ENCODE results near the gene MTFR2. TPM values are rescaled to one million over a fixed set of nuclear protein-coding genes. Genes with fewer than 3 reads are reported as not detected.
"Not testable (repeated sequence)": the region's sequence is repeated elsewhere in the genome, so short reads cannot be mapped to it uniquely, and the experiment has no call there.

MTFR2 gene
- total RNA-seq, 1 donor from 2014 or later: 0.21 TPM

GRCh38 chr6:136236466-136237293, 13.4 kb downstream of the MTFR2 start:
- DNase-seq (ENCODE audit: low read depth): no peak

- DNase-seq (ENCODE audit: low read depth): no peak
These were observed 14.9 kb downstream of the MTFR2 start for GRCh38 chr6:136235233-136235564.

GRCh38 chr6:136232701-136233100, 17.4 kb downstream of the MTFR2 start:
- DNase-seq (ENCODE audit: low read depth): no peak

- DNase-seq (ENCODE audit: low read depth): no peak
These were observed 19.8 kb downstream of the MTFR2 start for GRCh38 chr6:136230219-136230853.

GRCh38 chr6:136228814-136229213, 21.3 kb downstream of the MTFR2 start:
- DNase-seq (ENCODE audit: low read depth): no peak

- no peak for DNase-seq (ENCODE audit: low read depth)
These were observed 23.3 kb downstream of the MTFR2 start for GRCh38 chr6:136226674-136227377.

GRCh38 chr6:136226027-136226673, 24.0 kb downstream of the MTFR2 start:
- peak; percentile 56 for DNase-seq (ENCODE audit: low read depth)

- no peak for DNase-seq (ENCODE audit: low read depth)
These were observed 24.6 kb downstream of the MTFR2 start for GRCh38 chr6:136225496-136225895.

GRCh38 chr6:136224974-136225373, 25.1 kb downstream of the MTFR2 start:
- not testable (repeated sequence) for DNase-seq (ENCODE audit: low read depth)

- no peak for DNase-seq (ENCODE audit: low read depth)
These were observed 33.4 kb downstream of the MTFR2 start for GRCh38 chr6:136216503-136217401.

GRCh38 chr6:136213853-136214252, 36.3 kb downstream of the MTFR2 start:
- DNase-seq (ENCODE audit: low read depth): no peak

- DNase-seq (ENCODE audit: low read depth): no peak
These were observed 37.0 kb downstream of the MTFR2 start for GRCh38 chr6:136213012-136213539.

GRCh38 chr6:136212608-136213007, 37.5 kb downstream of the MTFR2 start:
- no peak for DNase-seq (ENCODE audit: low read depth)

- no peak for DNase-seq (ENCODE audit: low read depth)
These were observed 39.5 kb downstream of the MTFR2 start for GRCh38 chr6:136210398-136211165.

GRCh38 chr6:136209496-136209895, 40.6 kb downstream of the MTFR2 start:
- no peak for DNase-seq (ENCODE audit: low read depth)

GRCh38 chr6:136208783-136209182, 41.3 kb downstream of the MTFR2 start:
- no peak for DNase-seq (ENCODE audit: low read depth)

- no peak for DNase-seq (ENCODE audit: low read depth)
These were observed 48.4 kb downstream of the MTFR2 start for GRCh38 chr6:136201732-136202131.

GRCh38 chr6:136192902-136193301, 57.2 kb downstream of the MTFR2 start:
- DNase-seq (ENCODE audit: low read depth): no peak

GRCh38 chr6:136191606-136192312, 58.4 kb downstream of the MTFR2 start:
- no peak for DNase-seq (ENCODE audit: low read depth)

All from myocyte (in vitro differentiated cells).